ENCODE measurements around the gene SFMBT1. TPM values are rescaled to one million over a fixed set of nuclear protein-coding genes. Genes with fewer than 3 reads are reported as not detected.

SFMBT1 gene
- polyA plus RNA-seq, 1 of the 3 experiments (the other 2 are of a cell fraction) = 0.72 TPM

- H3K9me3 ChIP-seq = no peaks in the 10 kb centered on the region
- DNase-seq = no peak
- no peaks in the 10 kb centered on the region for H3K36me3 ChIP-seq (replicated peaks in 1 of 2; ENCODE audit: control insufficient read depth in 1 of 2, insufficient read depth in 2 of 2, low read length in 1 of 2)
- ChIA-PET POLR2A (no interaction called here), CTCF (interaction anchor here (0.8 kb wide), 1 partner anchor 11 kb away, joined by 3 read pairs; no protein-coding TSS in a partner anchor)
- no peaks in the 10 kb centered on the region for H3K9me2 ChIP-seq
- peaks cover 4% of the 10 kb centered on the region; the same call in 1 of the 2 replicates for H3K79me2 ChIP-seq (ENCODE audit: insufficient read depth)
- no peaks in the 10 kb centered on the region for H3F3A ChIP-seq (replicated peaks; ENCODE audit: insufficient read depth)
- no peaks in the 10 kb centered on the region for H3K4me1 ChIP-seq (ENCODE audit: control insufficient read depth in 1 of 2, insufficient read depth in 2 of 2, low read depth in 1 of 2, low read length in 1 of 2)
- H2AFZ ChIP-seq (ENCODE audit: low read depth) = no peak overlapping the region
- no peak overlapping the region for H3K4me3 ChIP-seq (ENCODE audit: low read depth in 2 of 2, low read length in 1 of 2)
- H3K27me3 ChIP-seq (ENCODE audit: insufficient read depth) = no peaks in the 10 kb centered on the region
- H3K4me2 ChIP-seq = no peak overlapping the region
- no peaks in the 10 kb centered on the region for H4K20me1 ChIP-seq (ENCODE audit: insufficient read depth)
- H3K27ac ChIP-seq (ENCODE audit: low read depth in 2 of 2, low read length in 1 of 2) = no peak overlapping the region
- no peak overlapping the region for H3K9ac ChIP-seq
- TF ChIP-seq RCOR1 (IDR thresholded peaks at IDR 0.05; ENCODE audit: low read length) (no peak), TCF12 (IDR thresholded peaks at IDR 0.05) (no peak), SIN3A (IDR thresholded peaks at IDR 0.05; ENCODE audit: borderline replicate concordance, low read depth, low read length) (no peak), FOXM1 (IDR thresholded peaks at IDR 0.05; ENCODE audit: low read depth) (no peak), MAX (IDR thresholded peaks at IDR 0.05; ENCODE audit: low read depth) (no peak), PBX3 (IDR thresholded peaks at IDR 0.05) (no peak), TAF1 (IDR thresholded peaks at IDR 0.05; ENCODE audit: borderline replicate concordance, low read depth, low read length) (no peak), YY1 (IDR thresholded peaks at IDR 0.05; ENCODE audit: low read depth) (no peak), IRF3 (IDR thresholded peaks at IDR 0.05; ENCODE audit: low read depth, low read length) (no peak), SMC3 (IDR thresholded peaks at IDR 0.05; ENCODE audit: low read depth, low read length) (no peak), FOSL2 (IDR thresholded peaks at IDR 0.05; ENCODE audit: borderline replicate concordance, low read depth) (no peak), USF2 (IDR thresholded peaks at IDR 0.05; ENCODE audit: borderline replicate concordance, low read depth, low read length) (no peak), REST (IDR thresholded peaks at IDR 0.05; ENCODE audit: low read depth, low read length) (no peak), NRF1 (IDR thresholded peaks at IDR 0.05; ENCODE audit: low read depth, low read length) (no peak), MXI1 (IDR thresholded peaks at IDR 0.05; ENCODE audit: low read depth, low read length) (no peak), JUND (IDR thresholded peaks at IDR 0.05) (no peak), MEF2A (IDR thresholded peaks at IDR 0.05; ENCODE audit: borderline replicate concordance, low read depth) (no peak), CHD2 (IDR thresholded peaks at IDR 0.05; ENCODE audit: low read length, partially characterized antibody) (no peak), POLR2AphosphoS5 (IDR thresholded peaks at IDR 0.05; ENCODE audit: low read depth, low read length) (no peak), FOXJ3 (CRISPR knock-in tag; IDR thresholded peaks at IDR 0.05) (no peak)
- 97% methylated on average over 3 of the region's 8 CpGs for WGBS (ENCODE audit: low lambda C conversion rate)
Measured at GRCh38 chr3:52860424-52860768, 185.5 kb downstream of the SFMBT1 start.
